SK-N-SH (cell line): ENCODE results near the gene IL5. TPM values are rescaled to one million over a fixed set of nuclear protein-coding genes. Genes with fewer than 3 reads are reported as not detected.

ENCODE experiments used
- CTCF ChIA-PET: fragments of 300-600, 350-600 bp; formaldehyde crosslinking; extraction: SDS; loops from one replicate; lab custom pipeline; 2021; lab: Yijun Ruan, JAX
- POLR2A ChIA-PET: fragments of 350-600 bp; sonication (Branson Sonifier 250); formaldehyde crosslinking; extraction: SDS; loops from one replicate; lab custom pipeline; 2020; ENCODE audit warnings: antibody characterized with exemption, inconsistent platforms; lab: Yijun Ruan, JAX
- DNase-seq: peaks from one replicate; pipeline ENCODE4 v3.0.0; 2012
- H2AFZ ChIP-seq: fragments of 200-600 bp; sonication (generic); 2 replicates; pipeline ENCODE4 v1.8.1; 2016; ENCODE audit warnings: antibody characterized with exemption, mild to moderate bottlenecking, low read depth
- H3F3A ChIP-seq: fragments of 200-600 bp; sonication (generic); replicated peaks from 2 replicates; pipeline ENCODE3; 2016; ENCODE audit warnings: antibody characterized with exemption, mild to moderate bottlenecking; ENCODE audit not compliant: insufficient read depth
- H3K27ac ChIP-seq, 2 experiments: fragments of 200-500 bp in 1 of 2; fragments of 200-600 bp in 1 of 2; sonication (Bioruptor generic) in 1 of 2; sonication (generic), shearing (Covaris generic) in 1 of 2; 2 replicates each; pipeline versions ENCODE4 v1.5.1 to v1.6.1; 2014 to 2016; ENCODE audit warnings: low read depth in 2 of 2, inconsistent platforms in 1 of 2, low read length in 1 of 2, mild to moderate bottlenecking in 1 of 2, mixed read lengths in 1 of 2
- H3K27me3 ChIP-seq: fragments of 200-600 bp; sonication (generic), shearing (Covaris generic); 2 replicates; pipeline ENCODE4 v1.6.1; 2016; ENCODE audit warnings: mixed run types; ENCODE audit not compliant: insufficient read depth
- H3K36me3 ChIP-seq, 2 experiments: fragments of 200-500 bp in 1 of 2; fragments of 200-600 bp in 1 of 2; sonication (Bioruptor generic) in 1 of 2; sonication (generic) in 1 of 2; replicated peaks in 1 of 2; 2 replicates each; pipeline versions ENCODE3 to v1.5.1; 2014 to 2016; ENCODE audit warnings: low read length in 1 of 2, mild to moderate bottlenecking in 1 of 2; ENCODE audit not compliant: insufficient read depth in 2 of 2, control insufficient read depth in 1 of 2
- H3K4me1 ChIP-seq, 2 experiments: fragments of 200-500 bp in 1 of 2; fragments of 200-600 bp in 1 of 2; sonication (Bioruptor generic) in 1 of 2; sonication (generic), shearing (Covaris generic) in 1 of 2; 2 replicates each; pipeline versions ENCODE4 v1.5.1 to v1.6.1; 2014 to 2016; ENCODE audit warnings: low read depth in 1 of 2, low read length in 1 of 2, mixed run types in 1 of 2; ENCODE audit not compliant: insufficient read depth in 2 of 2, control insufficient read depth in 1 of 2
- H3K4me2 ChIP-seq: fragments of 200-600 bp; sonication (generic), shearing (Covaris generic); 2 replicates; pipeline ENCODE4 v1.6.1; 2017; ENCODE audit warnings: mixed run types
- H3K4me3 ChIP-seq, 2 experiments: fragments of 200-500 bp in 1 of 2; fragments of 200-600 bp in 1 of 2; sonication (Bioruptor generic) in 1 of 2; sonication (generic), shearing (Covaris generic) in 1 of 2; 2 replicates each; pipeline versions ENCODE4 v1.5.1 to v1.8.1; 2014 to 2016; ENCODE audit warnings: low read depth in 2 of 2, inconsistent platforms in 1 of 2, low read length in 1 of 2, mild to moderate bottlenecking in 1 of 2, mixed read lengths in 1 of 2, moderate library complexity in 1 of 2
- H3K79me2 ChIP-seq: fragments of 200-600 bp; sonication (generic); 2 replicates; pipeline ENCODE4 v1.8.1; 2017; ENCODE audit warnings: mild to moderate bottlenecking; ENCODE audit not compliant: insufficient read depth
- H3K9ac ChIP-seq: fragments of 200-600 bp; sonication (generic); 2 replicates; pipeline ENCODE4 v1.6.1; 2017; ENCODE audit warnings: mixed run types
- H3K9me2 ChIP-seq: fragments of 200-600 bp; sonication (generic); 2 replicates; pipeline ENCODE4 v1.6.1; 2017; ENCODE audit warnings: mixed run types
- H3K9me3 ChIP-seq: fragments of 200-600 bp; sonication (generic); 2 replicates; pipeline ENCODE4 v1.6.1; 2017; ENCODE audit warnings: mixed run types, mild to moderate bottlenecking, moderate library complexity
- H4K20me1 ChIP-seq: fragments of 200-600 bp; sonication (generic); 2 replicates; pipeline ENCODE4 v1.6.1; 2017; ENCODE audit warnings: mild to moderate bottlenecking, mixed run types; ENCODE audit not compliant: insufficient read depth
- CHD2 ChIP-seq: fragments of 150-350 bp; IDR thresholded peaks from 2 replicates; pipeline ENCODE4 v1.6.1; 2018; ENCODE audit warnings: low read length; ENCODE audit not compliant: partially characterized antibody
- CTCF ChIP-seq: fragments of 200-600 bp; sonication (generic); IDR thresholded peaks from 2 replicates; pipeline ENCODE4 v1.6.1; 2017; ENCODE audit warnings: antibody characterized with exemption, mild to moderate bottlenecking, moderate library complexity
- ELF1 ChIP-seq: IDR thresholded peaks from 2 replicates; pipeline ENCODE4 v1.4.0; 2012
- FOXJ3 ChIP-seq: sonication (generic); formaldehyde crosslinking; IDR thresholded peaks from 2 replicates; pipeline ENCODE4 v1.5.1; 2020; ENCODE audit warnings: mild to moderate bottlenecking, missing genetic modification reagents
- GABPA ChIP-seq: IDR thresholded peaks from 2 replicates; pipeline ENCODE4 v1.4.0; 2012; ENCODE audit warnings: low read depth, mild to moderate bottlenecking
- GATA2 ChIP-seq: sonication (generic); formaldehyde crosslinking; IDR thresholded peaks from 2 replicates; pipeline ENCODE4 v1.5.0; 2020; ENCODE audit warnings: mild to moderate bottlenecking, missing genetic modification reagents
- IRF3 ChIP-seq: fragments of 150-350 bp; IDR thresholded peaks from 2 replicates; pipeline ENCODE4 v1.6.1; 2016; ENCODE audit warnings: mild to moderate bottlenecking, low read depth, low read length
- MEF2A ChIP-seq: IDR thresholded peaks from 2 replicates; pipeline ENCODE4 v1.4.0; 2012; ENCODE audit warnings: low read depth, borderline replicate concordance
- MXI1 ChIP-seq: IDR thresholded peaks from 2 replicates; pipeline ENCODE4 v1.6.1; 2012; ENCODE audit warnings: mild to moderate bottlenecking, low read depth, low read length, improper control_type of control experiment
- NFIC ChIP-seq: IDR thresholded peaks from 2 replicates; pipeline ENCODE4 v1.4.0; 2012; ENCODE audit warnings: borderline replicate concordance
- NRF1 ChIP-seq: IDR thresholded peaks from 2 replicates; pipeline ENCODE4 v1.6.1; 2012; ENCODE audit warnings: low read depth, mild to moderate bottlenecking, low read length
- PBX3 ChIP-seq: IDR thresholded peaks from 2 replicates; pipeline ENCODE4; 2012
- RCOR1 ChIP-seq: fragments of 150-350 bp; IDR thresholded peaks from 2 replicates; pipeline ENCODE4 v1.6.1; 2017; ENCODE audit warnings: antibody characterized with exemption, low read length
- RXRA ChIP-seq: IDR thresholded peaks from 2 replicates; pipeline ENCODE4 v1.4.0; 2012; ENCODE audit warnings: low read depth, mild to moderate bottlenecking, borderline replicate concordance
- SIN3A ChIP-seq: IDR thresholded peaks from 2 replicates; pipeline ENCODE4 v1.6.1; 2012; ENCODE audit warnings: low read depth, mild to moderate bottlenecking, low read length, moderate library complexity, borderline replicate concordance
- SMC3 ChIP-seq: IDR thresholded peaks from 2 replicates; pipeline ENCODE4 v1.6.1; 2012; ENCODE audit warnings: low read depth, low read length, improper control_type of control experiment
- TCF12 ChIP-seq: IDR thresholded peaks from 2 replicates; pipeline ENCODE4 v1.4.0; 2012
- TEAD4 ChIP-seq: IDR thresholded peaks from 2 replicates; pipeline ENCODE4 v1.4.0; 2012; ENCODE audit warnings: mild to moderate bottlenecking, borderline replicate concordance; ENCODE audit not compliant: insufficient read depth
- USF1 ChIP-seq: IDR thresholded peaks from 2 replicates; pipeline ENCODE4 v1.4.0; 2012; ENCODE audit warnings: low read depth, borderline replicate concordance
- USF2 ChIP-seq: fragments of 150-350 bp; IDR thresholded peaks from 2 replicates; pipeline ENCODE4 v1.6.1; 2017; ENCODE audit warnings: antibody characterized with exemption, low read length, low read depth, borderline replicate concordance
- WGBS: methylation state at CpG from one replicate; pipeline ENCODE4 v1.1.6; 2017; ENCODE audit warnings: low lambda C conversion rate; 5-methylcytosine and 5-hydroxymethylcytosine counted together
- polyA plus RNA-seq, 3 experiments: library from polyadenylated mRNA; depleted of rRNA; stranded (reverse); fragments of >200 nt; gene quantifications; 2 replicates each; pipeline ENCODE4 v1.2.3, GENCODE V29; 2012

Gene IL5
- polyA plus RNA-seq, 1 of the 3 experiments (the other 2 are of a cell fraction): not detected

- Histone ChIP-seq H3F3A (no peaks in the 10 kb centered on the region), H3K9ac (no peak overlapping the region), H2AFZ (no peak overlapping the region), H3K9me3 (no peaks in the 10 kb centered on the region), H3K79me2 (peaks cover 31% of the 10 kb centered on the region), H3K4me1 (0 out of 4 replicates have a peak, but pooled peaks cover 0 to 5% of the 10 kb centered on the region in 2 experiments), H3K36me3 (peaks cover 52 to 71% of the 10 kb centered on the region in 2 experiments), H3K27me3 (no peaks in the 10 kb centered on the region), H4K20me1 (no peaks in the 10 kb centered on the region), H3K4me2 (no peak overlapping the region)
- 90% methylated on average over 1 of the region's 1 CpG for WGBS
- CTCF ChIA-PET: interaction anchor here (0.8 kb wide), 1 partner anchor 11 kb away, joined by 3 read pairs; no protein-coding TSS in a partner anchor
- POLR2A ChIA-PET: no interaction called here
- DNase-seq: no peak
- TF ChIP-seq USF2 (no peak), USF1 (no peak), ELF1 (no peak), MEF2A (no peak), GATA2 (CRISPR knock-in tag) (no peak), GABPA (no peak), CHD2 (no peak), IRF3 (no peak), RCOR1 (no peak), FOXJ3 (no peak), NRF1 (no peak), SIN3A (no peak), RXRA (no peak), MXI1 (no peak), NFIC (no peak)
- TF ChIP-seq, all 33 proteins: peak for 0
- no peak overlapping the region for H3K4me3 ChIP-seq
- H3K27ac ChIP-seq: no peak overlapping the region
- H3K9me2 ChIP-seq: 0 out of 2 replicates have a peak, but pooled peaks cover 5% of the 10 kb centered on the region
Measured at GRCh38 chr5:132576123-132576522, 32.8 kb upstream of the IL5 start.

- no peaks in the 10 kb centered on the region for H4K20me1 ChIP-seq
- 97% methylated on average over 1 of the region's 1 CpG for WGBS
- H3K9me2 ChIP-seq: no peaks in the 10 kb centered on the region
- no peak overlapping the region for H3K4me3 ChIP-seq
- H3K9ac ChIP-seq: no peak overlapping the region
- CTCF ChIA-PET: interaction anchor here (1.2 to 1.6 kb wide), 2 partner anchors 40 to 41 kb away, joined by 3 to 6 read pairs; no protein-coding TSS in a partner anchor
- H3K9me3 ChIP-seq: no peaks in the 10 kb centered on the region
- DNase-seq: no peak
- H3F3A ChIP-seq: no peaks in the 10 kb centered on the region
- no peak overlapping the region for H3K4me2 ChIP-seq
- H3K36me3 ChIP-seq: peaks cover 69 to 76% of the 10 kb centered on the region in 2 experiments
- H3K4me1 ChIP-seq: no peaks in the 10 kb centered on the region
- H3K79me2 ChIP-seq: peaks cover 61% of the 10 kb centered on the region; the same call in 1 of the 2 replicates
- POLR2A ChIA-PET: no interaction called here
- no peaks in the 10 kb centered on the region for H3K27me3 ChIP-seq
- H3K27ac ChIP-seq: no peak overlapping the region
- H2AFZ ChIP-seq: no peak overlapping the region
- no peak for TF ChIP-seq TEAD4
- no peak for TF ChIP-seq CHD2
- TF ChIP-seq PBX3: no peak
- TF ChIP-seq GABPA: no peak
- TF ChIP-seq IRF3: no peak
- no peak for TF ChIP-seq SMC3
- no peak for TF ChIP-seq NRF1
- no peak for TF ChIP-seq TCF12
- no peak for TF ChIP-seq USF2
- TF ChIP-seq MXI1: no peak
- TF ChIP-seq CTCF: no peak
Measured at GRCh38 chr5:132566657-132567056, 23.3 kb upstream of the IL5 start.
